ENCODE data around the gene HDAC9.

DNA sequence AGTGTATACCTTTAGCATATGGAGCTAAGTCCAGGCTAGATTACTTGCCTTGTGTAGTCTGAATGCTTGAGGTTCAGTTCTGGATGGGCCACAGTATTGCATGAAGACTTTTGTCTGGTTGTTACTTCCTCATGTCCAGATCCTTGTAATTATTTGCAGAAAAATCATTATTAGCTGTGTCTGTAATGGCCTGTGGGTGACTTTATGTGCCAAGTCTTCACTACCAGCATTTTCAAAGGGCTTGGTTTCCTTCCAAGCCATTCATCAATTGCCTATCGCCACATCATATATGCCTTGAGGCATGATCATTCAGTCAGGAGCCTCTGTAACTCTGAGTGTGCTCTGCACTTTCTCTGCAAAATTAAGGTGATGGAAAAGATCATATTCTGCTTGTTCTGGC is 13.8 kb upstream of the HDAC9 start:
- TF ChIP-seq, protein P1, sequence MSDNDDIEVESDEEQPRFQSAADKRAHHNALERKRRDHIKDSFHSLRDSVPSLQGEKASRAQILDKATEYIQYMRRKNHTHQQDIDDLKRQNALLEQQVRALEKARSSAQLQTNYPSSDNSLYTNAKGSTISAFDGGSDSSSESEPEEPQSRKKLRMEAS (IDR thresholded peaks at IDR 0.05): no peak
- TF ChIP-seq RAD21 (IDR thresholded peaks at IDR 0.05; ENCODE audit: low read depth): no peak
- TF ChIP-seq CTCF (IDR thresholded peaks at IDR 0.05 in 2 of 3, conservative IDR thresholded peaks at IDR 0.05 in 1 of 3; ENCODE audit: borderline replicate concordance in 1 of 3, insufficient read depth in 1 of 3, low read depth in 2 of 3, low read length in 2 of 3): no peak
- no peak for TF ChIP-seq JUND (IDR thresholded peaks at IDR 0.05)
- TF ChIP-seq POLR2A (IDR thresholded peaks at IDR 0.05; ENCODE audit: borderline replicate concordance, extremely low read depth, insufficient read depth, insufficient read length): no peak
- no peak for TF ChIP-seq EZH2 (IDR thresholded peaks at IDR 0.05)
- TF ChIP-seq ZNF274 (IDR thresholded peaks at IDR 0.05; ENCODE audit: low read depth, low read length): no peak
